ENCODE results near the gene EIF3J.

DNA sequence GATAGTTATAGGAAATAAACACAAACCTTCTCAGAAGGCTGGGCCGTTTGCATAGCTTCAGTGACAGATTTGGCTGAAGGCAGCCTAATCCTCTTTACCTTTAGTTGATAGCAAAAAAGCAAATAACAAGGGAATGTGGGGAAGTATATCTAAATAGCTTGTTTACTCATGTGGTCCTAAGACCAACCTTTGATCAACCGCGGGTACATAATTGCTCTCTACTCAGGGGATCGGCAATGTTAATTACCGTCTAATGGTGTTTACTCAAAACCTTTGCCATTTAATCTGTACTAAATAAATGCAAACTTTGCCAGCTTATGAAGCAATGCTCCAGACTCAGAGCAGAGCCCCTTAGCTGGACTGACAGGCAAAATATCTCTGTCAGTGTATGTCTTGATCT lies 51.6 kb downstream of the EIF3J start:
- no peak for TF ChIP-seq EZH2phosphoT487 (IDR thresholded peaks at IDR 0.05; ENCODE audit: borderline replicate concordance, low read length)
- TF ChIP-seq, protein P1, sequence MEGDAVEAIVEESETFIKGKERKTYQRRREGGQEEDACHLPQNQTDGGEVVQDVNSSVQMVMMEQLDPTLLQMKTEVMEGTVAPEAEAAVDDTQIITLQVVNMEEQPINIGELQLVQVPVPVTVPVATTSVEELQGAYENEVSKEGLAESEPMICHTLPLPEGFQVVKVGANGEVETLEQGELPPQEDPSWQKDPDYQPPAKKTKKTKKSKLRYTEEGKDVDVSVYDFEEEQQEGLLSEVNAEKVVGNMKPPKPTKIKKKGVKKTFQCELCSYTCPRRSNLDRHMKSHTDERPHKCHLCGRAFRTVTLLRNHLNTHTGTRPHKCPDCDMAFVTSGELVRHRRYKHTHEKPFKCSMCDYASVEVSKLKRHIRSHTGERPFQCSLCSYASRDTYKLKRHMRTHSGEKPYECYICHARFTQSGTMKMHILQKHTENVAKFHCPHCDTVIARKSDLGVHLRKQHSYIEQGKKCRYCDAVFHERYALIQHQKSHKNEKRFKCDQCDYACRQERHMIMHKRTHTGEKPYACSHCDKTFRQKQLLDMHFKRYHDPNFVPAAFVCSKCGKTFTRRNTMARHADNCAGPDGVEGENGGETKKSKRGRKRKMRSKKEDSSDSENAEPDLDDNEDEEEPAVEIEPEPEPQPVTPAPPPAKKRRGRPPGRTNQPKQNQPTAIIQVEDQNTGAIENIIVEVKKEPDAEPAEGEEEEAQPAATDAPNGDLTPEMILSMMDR (conservative IDR thresholded peaks at IDR 0.05; ENCODE audit: low read depth, low read length) = no peak

Measured in PC-3 (cell line).